Activated T-cell treated with anti-CD3 and anti-CD28 coated beads, Interleukin-2, amount 50 U/mL, for 72 hours (primary cell): ENCODE measurements around the gene LMAN1. TPM values are rescaled to one million over a fixed set of nuclear protein-coding genes. Genes with fewer than 3 reads are reported as not detected.

Experiments
- ATAC-seq, 2 donors: fragments of 150-1000 bp; cut with Tn5 transposase; replicated peaks in 1 of 2; 2 replicates each; pipeline ENCODE4 v1.10.0; 2021; ENCODE audit warnings: moderate library complexity in 2 of 2, mild to moderate bottlenecking in 1 of 2
- DNase-seq, 2 donors: peaks; one replicate each; pipeline ENCODE4 v3.0.0; 2021 to 2022; ENCODE audit warnings: mixed read lengths in 1 of 2
- H3K27ac Mint-ChIP-seq: one replicate; pipeline ENCODE4 v1.8.0; 2022; ENCODE audit warnings: mild to moderate bottlenecking, moderate library complexity, mixed read lengths
- H3K27me3 Mint-ChIP-seq: one replicate; pipeline ENCODE4 v1.8.0; 2022; ENCODE audit warnings: low read depth, mixed read lengths
- H3K36me3 Mint-ChIP-seq, 2 donors: one replicate each; pipeline ENCODE4 v1.8.0; 2022; ENCODE audit warnings: mixed read lengths in 2 of 2, mild to moderate bottlenecking in 1 of 2; ENCODE audit not compliant: insufficient read depth in 2 of 2
- H3K4me1 Mint-ChIP-seq: one replicate; pipeline ENCODE4 v1.8.0; 2022; ENCODE audit warnings: low read depth, mixed read lengths
- H3K4me3 Mint-ChIP-seq, 2 donors: one replicate each; pipeline ENCODE4 v1.8.0; 2022; ENCODE audit warnings: mild to moderate bottlenecking in 2 of 2, mixed read lengths in 2 of 2, moderate library complexity in 2 of 2
- H3K9me3 Mint-ChIP-seq, 2 donors: one replicate each; pipeline ENCODE4 v1.8.0; 2022; ENCODE audit warnings: mixed read lengths in 2 of 2
- total RNA-seq, 2 donors: library from RNA; stranded (reverse); gene quantifications; one replicate each; pipeline ENCODE4 v1.2.3, GENCODE V29; 2022

Gene LMAN1
- total RNA-seq, 2 donors from 2014 or later, result 95.7 to 144 TPM

- H3K4me1 Mint-ChIP-seq, result peaks cover 22% of the 10 kb centered on the region
- DNase-seq (no peak), ATAC-seq (no peak)
- no peaks in the 10 kb centered on the region for H3K9me3 Mint-ChIP-seq
- no peak overlapping the region for H3K27ac Mint-ChIP-seq
- peaks cover 35% of the 10 kb centered on the region for H3K27me3 Mint-ChIP-seq
- no peaks in the 10 kb centered on the region for H3K36me3 Mint-ChIP-seq
- H3K4me3 Mint-ChIP-seq, result no peak overlapping the region
These were observed 22.9 kb upstream of the LMAN1 start for GRCh38 chr18:59381949-59382348.

- Mint-ChIP-seq H3K27ac (no peak overlapping the region), H3K4me1 (peaks cover 22% of the 10 kb centered on the region), H3K9me3 (no peaks in the 10 kb centered on the region), H3K4me3 (no peak overlapping the region), H3K36me3 (no peaks in the 10 kb centered on the region), H3K27me3 (peaks cover 35% of the 10 kb centered on the region)
- no peak for DNase-seq
- no peak for ATAC-seq
These were observed 21.6 kb upstream of the LMAN1 start for GRCh38 chr18:59380706-59381105.

- H3K27ac Mint-ChIP-seq, result no peak overlapping the region
- H3K27me3 Mint-ChIP-seq, result peaks cover 35% of the 10 kb centered on the region
- no peaks in the 10 kb centered on the region for H3K36me3 Mint-ChIP-seq
- no peaks in the 10 kb centered on the region for H3K9me3 Mint-ChIP-seq
- peaks cover 22% of the 10 kb centered on the region for H3K4me1 Mint-ChIP-seq
- no peak for ATAC-seq
- DNase-seq, result no peak
- H3K4me3 Mint-ChIP-seq, result no peak overlapping the region
These were observed 20.9 kb upstream of the LMAN1 start for GRCh38 chr18:59379772-59380522.

- Mint-ChIP-seq H3K4me1 (peaks cover 30% of the 10 kb centered on the region), H3K27ac (no peak overlapping the region), H3K36me3 (no peaks in the 10 kb centered on the region), H3K4me3 (no peak overlapping the region), H3K27me3 (peaks cover 51% of the 10 kb centered on the region), H3K9me3 (no peaks in the 10 kb centered on the region)
- DNase-seq, result no peak
- ATAC-seq, result peak; percentile 22 to 39
These were observed 18.7 kb upstream of the LMAN1 start for GRCh38 chr18:59377613-59378337.

GRCh38 chr18:59376351-59376935 lies 17.4 kb upstream of the LMAN1 start:
- no peak for DNase-seq
- H3K4me1 Mint-ChIP-seq, result peaks cover 30% of the 10 kb centered on the region
- no peak for ATAC-seq
- no peaks in the 10 kb centered on the region for H3K36me3 Mint-ChIP-seq
- peaks cover 62% of the 10 kb centered on the region for H3K27me3 Mint-ChIP-seq
- no peak overlapping the region for H3K4me3 Mint-ChIP-seq
- no peaks in the 10 kb centered on the region for H3K9me3 Mint-ChIP-seq
- no peak overlapping the region for H3K27ac Mint-ChIP-seq

- no peaks in the 10 kb centered on the region for H3K9me3 Mint-ChIP-seq
- no peak overlapping the region for H3K4me3 Mint-ChIP-seq
- peaks cover 26% of the 10 kb centered on the region for H3K4me1 Mint-ChIP-seq
- peaks cover 47% of the 10 kb centered on the region for H3K27me3 Mint-ChIP-seq
- ATAC-seq (no peak), DNase-seq (no peak)
- no peak overlapping the region for H3K27ac Mint-ChIP-seq
- no peaks in the 10 kb centered on the region for H3K36me3 Mint-ChIP-seq
These were observed 15.1 kb upstream of the LMAN1 start for GRCh38 chr18:59374128-59374527.

- no peak overlapping the region for H3K4me3 Mint-ChIP-seq
- H3K27ac Mint-ChIP-seq, result no peak overlapping the region
- no peaks in the 10 kb centered on the region for H3K36me3 Mint-ChIP-seq
- peaks cover 15% of the 10 kb centered on the region for H3K4me1 Mint-ChIP-seq
- H3K27me3 Mint-ChIP-seq, result peaks cover 35% of the 10 kb centered on the region
- ATAC-seq, result no peak
- H3K9me3 Mint-ChIP-seq, result no peaks in the 10 kb centered on the region
- DNase-seq, result no peak
These were observed 13.9 kb upstream of the LMAN1 start for GRCh38 chr18:59372975-59373374.

GRCh38 chr18:59360381-59360780 lies 1.3 kb upstream of the LMAN1 start:
- no peaks in the 10 kb centered on the region for H3K9me3 Mint-ChIP-seq
- peak overlapping the region; percentile 80 to 92 for H3K4me3 Mint-ChIP-seq
- H3K4me1 Mint-ChIP-seq, result peaks cover 29% of the 10 kb centered on the region
- no peaks in the 10 kb centered on the region for H3K27me3 Mint-ChIP-seq
- DNase-seq (no peak), ATAC-seq (no peak)
- no peak overlapping the region for H3K27ac Mint-ChIP-seq
- H3K36me3 Mint-ChIP-seq, result peaks cover 5 to 7% of the 10 kb centered on the region in 2 donors

DNA sequence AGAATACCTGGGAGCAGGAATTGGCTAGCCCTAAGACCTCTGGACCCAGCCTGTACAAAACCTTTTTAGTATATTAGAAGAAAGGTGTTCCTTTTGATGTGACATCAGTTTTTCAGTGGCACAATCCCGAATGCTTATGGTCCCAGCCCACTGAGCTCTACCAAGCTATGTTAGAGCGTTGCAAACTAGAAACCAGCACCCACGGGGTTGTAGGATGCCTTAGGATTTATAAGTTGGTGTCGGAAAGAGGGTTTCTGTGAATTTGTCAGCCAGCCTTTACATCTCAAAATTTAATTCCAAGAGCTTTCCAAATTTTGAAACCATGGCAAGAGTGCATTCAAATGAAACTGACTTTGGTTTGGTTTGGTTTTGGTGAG lies 499 bp upstream of the LMAN1 start:
- H3K4me3 Mint-ChIP-seq, result peak overlapping the region; percentile 80 to 92
- peaks cover 7% of the 10 kb centered on the region in 2 donors for H3K36me3 Mint-ChIP-seq

DNA sequence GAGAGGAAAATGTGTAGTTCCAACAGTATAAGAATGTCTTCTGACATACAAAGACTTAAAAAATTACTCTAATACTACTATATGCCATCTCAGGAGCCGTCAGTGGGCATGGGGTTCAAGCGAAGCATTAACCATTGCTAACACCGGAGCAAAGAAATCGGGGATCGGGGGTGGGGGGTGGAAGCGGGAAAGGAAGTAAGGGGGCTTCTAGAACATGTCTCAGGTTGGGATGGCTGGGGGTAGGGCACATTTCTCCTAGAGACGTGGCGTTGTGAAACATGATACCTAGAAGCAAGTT lies 702 bp downstream of the LMAN1 start:
- ATAC-seq (no peak), DNase-seq (no peak)
- Mint-ChIP-seq H3K9me3 (no peaks in the 10 kb centered on the region), H3K4me3 (peak overlapping the region; percentile 80 to 92), H3K36me3 (peaks cover 8% of the 10 kb centered on the region in 2 donors), H3K27me3 (no peaks in the 10 kb centered on the region), H3K4me1 (peaks cover 31% of the 10 kb centered on the region), H3K27ac (peak overlapping the region; percentile 84)

More for the DNA sequence above, 499 bp upstream of the LMAN1 start:
- Mint-ChIP-seq H3K9me3 (no peaks in the 10 kb centered on the region), H3K27me3 (no peaks in the 10 kb centered on the region), H3K27ac (peak overlapping the region; percentile 54), H3K4me1 (peaks cover 29% of the 10 kb centered on the region)
- DNase-seq (no peak), ATAC-seq (peak; percentile 0 to 1)

DNA sequence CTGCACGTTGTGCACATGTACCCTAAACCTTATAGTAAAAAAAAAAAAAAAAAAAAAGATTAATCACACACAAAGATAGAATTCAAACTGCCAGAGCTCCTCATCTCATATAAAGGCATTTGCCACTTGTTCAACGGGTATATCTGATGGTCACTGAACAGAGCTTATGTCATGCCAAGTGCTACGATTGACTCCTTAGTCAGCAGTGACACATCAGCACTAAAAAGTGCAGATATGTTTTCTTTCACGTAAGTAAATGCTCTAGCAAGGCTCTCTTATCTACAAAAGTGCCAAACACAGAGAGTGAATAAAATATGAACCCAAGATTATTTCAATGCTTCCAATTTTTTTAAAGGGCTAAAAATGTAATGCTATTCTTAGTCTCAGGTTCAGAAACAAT lies 1.1 kb downstream of the LMAN1 start:
- DNase-seq, result peak; percentile 13 to 15
- Mint-ChIP-seq H3K4me3 (peak overlapping the region; percentile 80 to 92), H3K4me1 (peaks cover 35% of the 10 kb centered on the region), H3K9me3 (no peaks in the 10 kb centered on the region), H3K36me3 (peaks cover 9 to 12% of the 10 kb centered on the region in 2 donors), H3K27ac (peak overlapping the region; percentile 84), H3K27me3 (no peaks in the 10 kb centered on the region)
- peak; percentile 29 to 39 for ATAC-seq

DNA sequence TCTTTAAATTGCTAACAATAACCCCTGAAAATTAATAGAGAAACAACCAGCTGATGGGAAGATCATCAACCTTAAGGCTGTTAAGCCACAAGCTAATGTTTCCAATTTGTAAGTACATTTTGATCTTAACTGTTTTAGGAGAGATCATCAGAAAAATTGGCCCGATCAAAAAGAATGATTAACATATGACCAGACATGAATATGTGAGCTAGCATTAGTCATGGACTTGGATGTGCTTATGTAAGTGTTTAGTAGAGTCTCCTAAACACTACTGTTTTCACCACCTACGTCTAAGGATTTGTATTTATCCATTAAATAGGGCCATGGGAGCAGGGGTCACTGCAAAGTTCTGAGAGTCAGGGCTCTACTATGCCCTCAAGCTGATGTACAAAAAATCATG lies 4.3 kb downstream of the LMAN1 start:
- Mint-ChIP-seq H3K27me3 (no peaks in the 10 kb centered on the region), H3K36me3 (peaks cover 19 to 30% of the 10 kb centered on the region in 2 donors), H3K4me3 (no peak overlapping the region), H3K27ac (no peak overlapping the region), H3K9me3 (no peaks in the 10 kb centered on the region), H3K4me1 (peaks cover 49% of the 10 kb centered on the region)
- ATAC-seq (no peak), DNase-seq (no peak)

- H3K9me3 Mint-ChIP-seq, result no peaks in the 10 kb centered on the region
- peak overlapping the region; percentile 68 for H3K27ac Mint-ChIP-seq
- no peaks in the 10 kb centered on the region for H3K27me3 Mint-ChIP-seq
These were observed 5.9 kb downstream of the LMAN1 start for GRCh38 chr18:59353079-59353680.

More at GRCh38 chr18:59353079-59353680, 5.9 kb downstream of the LMAN1 start:
- peaks cover 18 to 40% of the 10 kb centered on the region in 2 donors for H3K36me3 Mint-ChIP-seq
- ATAC-seq (no peak), DNase-seq (no peak)
- peaks cover 48% of the 10 kb centered on the region for H3K4me1 Mint-ChIP-seq
- H3K4me3 Mint-ChIP-seq, result no peak overlapping the region
